ENCODE results near the gene STPG1.

Gene STPG1

DNA sequence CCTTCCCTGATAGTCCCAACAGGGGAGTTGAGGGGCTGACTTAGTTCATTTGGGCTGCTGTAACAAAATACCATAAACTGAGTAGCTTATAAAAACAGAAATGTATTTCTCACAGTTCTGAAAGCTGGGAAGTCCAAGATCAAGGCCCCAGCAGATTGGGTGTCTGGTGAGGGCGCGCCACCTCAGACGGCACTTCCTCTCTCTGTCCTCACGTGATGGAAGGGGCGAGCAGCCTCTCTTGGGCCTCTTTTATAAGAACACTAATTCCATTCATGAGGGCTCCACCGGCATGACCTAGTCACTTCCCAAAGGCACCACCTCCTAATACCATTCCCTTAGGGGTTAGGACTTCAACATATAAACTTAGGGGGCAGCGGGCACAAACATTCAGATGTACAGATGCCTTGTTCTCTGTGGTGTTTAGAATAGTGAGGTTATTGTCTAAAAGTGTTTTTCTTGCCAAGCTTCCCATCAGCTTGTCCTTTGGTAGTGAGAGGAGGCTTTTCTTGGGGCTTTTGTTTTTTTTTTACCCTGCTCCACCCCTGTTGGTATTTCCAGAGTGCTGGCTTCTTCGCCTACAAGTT lies 22.3 kb upstream of the STPG1 start:
- Histone ChIP-seq H3K27me3 (ENCODE audit: insufficient read depth, low read length, poor library complexity) (no peaks in the 10 kb centered on the region), H3K36me3 (ENCODE audit: insufficient read depth, low read length) (0 out of 2 replicates have a peak, but pooled peaks cover 4% of the 10 kb centered on the region), H2AFZ (ENCODE audit: low read depth, low read length) (no peak overlapping the region), H4K20me1 (ENCODE audit: insufficient read depth, low read length) (no peaks in the 10 kb centered on the region; the same call in 1 of the 2 replicates), H3K4me1 (ENCODE audit: insufficient read depth, low read length) (no peaks in the 10 kb centered on the region), H3K4me2 (ENCODE audit: insufficient read depth, low read length) (no peak overlapping the region), H3K9me3 (ENCODE audit: insufficient read depth, low read length, severe bottlenecking) (no peaks in the 10 kb centered on the region), H3K27ac (ENCODE audit: low read length) (no peak overlapping the region), H3K9ac (ENCODE audit: low read depth, low read length) (no peak overlapping the region), H3K4me3 (ENCODE audit: low read depth in 1 of 2, low read length in 2 of 2) (no peak overlapping the region), H3K79me2 (ENCODE audit: insufficient read depth, low read length) (no peaks in the 10 kb centered on the region)
- TF ChIP-seq EZH2 (IDR thresholded peaks at IDR 0.05; ENCODE audit: borderline replicate concordance, low read depth, low read length, severe bottlenecking) = no peak
- DNase-seq = no peak
- no peak for ATAC-seq (ENCODE audit: insufficient read depth, low read depth)

GRCh38 chr1:24427545-24427862 lies 13.9 kb upstream of the STPG1 start:
- no peaks in the 10 kb centered on the region for H3K9me3 ChIP-seq (ENCODE audit: insufficient read depth, low read length, severe bottlenecking)
- no peak overlapping the region for H3K4me2 ChIP-seq (ENCODE audit: insufficient read depth, low read length)
- DNase-seq = no peak
- H3K27me3 ChIP-seq (ENCODE audit: insufficient read depth, low read length, poor library complexity) = no peaks in the 10 kb centered on the region
- no peaks in the 10 kb centered on the region for H3K4me1 ChIP-seq (ENCODE audit: insufficient read depth, low read length)
- H2AFZ ChIP-seq (ENCODE audit: low read depth, low read length) = no peak overlapping the region
- no peak overlapping the region for H3K4me3 ChIP-seq (ENCODE audit: low read depth in 1 of 2, low read length in 2 of 2)
- no peaks in the 10 kb centered on the region for H3K36me3 ChIP-seq (ENCODE audit: insufficient read depth, low read length)
- no peak overlapping the region for H3K27ac ChIP-seq (ENCODE audit: low read length)
- H3K79me2 ChIP-seq (ENCODE audit: insufficient read depth, low read length) = no peaks in the 10 kb centered on the region
- H4K20me1 ChIP-seq (ENCODE audit: insufficient read depth, low read length) = no peaks in the 10 kb centered on the region
- no peak overlapping the region for H3K9ac ChIP-seq (ENCODE audit: low read depth, low read length)
- no peak for TF ChIP-seq CTCF (IDR thresholded peaks at IDR 0.05; ENCODE audit: borderline replicate concordance, extremely low read depth, low read length, poor library complexity, severe bottlenecking)
- no peak for TF ChIP-seq EZH2 (IDR thresholded peaks at IDR 0.05; ENCODE audit: borderline replicate concordance, low read depth, low read length, severe bottlenecking)
- no peak for ATAC-seq (ENCODE audit: insufficient read depth, low read depth)

GRCh38 chr1:24426744-24427544 lies 13.4 kb upstream of the STPG1 start:
- DNase-seq (no peak), ATAC-seq (ENCODE audit: insufficient read depth, low read depth) (no peak)
- Histone ChIP-seq H2AFZ (ENCODE audit: low read depth, low read length) (no peak overlapping the region), H3K4me3 (ENCODE audit: low read depth in 1 of 2, low read length in 2 of 2) (no peak overlapping the region), H3K27ac (ENCODE audit: low read length) (no peak overlapping the region), H3K9ac (ENCODE audit: low read depth, low read length) (no peak overlapping the region), H3K79me2 (ENCODE audit: insufficient read depth, low read length) (no peaks in the 10 kb centered on the region), H3K27me3 (ENCODE audit: insufficient read depth, low read length, poor library complexity) (no peaks in the 10 kb centered on the region), H3K4me2 (ENCODE audit: insufficient read depth, low read length) (no peak overlapping the region), H3K9me3 (ENCODE audit: insufficient read depth, low read length, severe bottlenecking) (no peaks in the 10 kb centered on the region), H3K36me3 (ENCODE audit: insufficient read depth, low read length) (peaks cover 2% of the 10 kb centered on the region; the same call in 1 of the 2 replicates), H3K4me1 (ENCODE audit: insufficient read depth, low read length) (no peaks in the 10 kb centered on the region), H4K20me1 (ENCODE audit: insufficient read depth, low read length) (no peaks in the 10 kb centered on the region)
- TF ChIP-seq CTCF (IDR thresholded peaks at IDR 0.05; ENCODE audit: borderline replicate concordance, extremely low read depth, low read length, poor library complexity, severe bottlenecking) = no peak
- no peak for TF ChIP-seq EZH2 (IDR thresholded peaks at IDR 0.05; ENCODE audit: borderline replicate concordance, low read depth, low read length, severe bottlenecking)

DNA sequence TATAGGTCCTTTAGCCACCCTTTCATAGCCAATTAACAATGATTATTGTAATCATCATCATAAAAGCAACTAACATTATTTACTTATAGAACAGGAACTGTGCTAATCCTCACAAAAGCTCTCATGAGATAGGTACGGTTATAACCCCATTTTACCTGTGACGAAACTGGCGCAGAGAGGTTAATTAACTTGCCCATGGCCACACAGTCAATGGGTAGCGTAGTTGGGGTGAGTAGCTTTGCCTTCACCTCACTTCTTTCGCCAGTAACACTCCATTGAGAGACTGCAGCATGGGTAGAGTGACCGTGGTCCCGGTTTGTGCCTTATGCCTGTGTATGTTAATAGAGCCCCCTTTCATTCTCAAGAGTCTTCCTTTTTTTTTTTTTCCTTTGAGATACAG lies 12.3 kb upstream of the STPG1 start:
- TF ChIP-seq CTCF (IDR thresholded peaks at IDR 0.05; ENCODE audit: borderline replicate concordance, extremely low read depth, low read length, poor library complexity, severe bottlenecking) (no peak), EZH2 (IDR thresholded peaks at IDR 0.05; ENCODE audit: borderline replicate concordance, low read depth, low read length, severe bottlenecking) (no peak)
- no peak for DNase-seq
- Histone ChIP-seq H2AFZ (ENCODE audit: low read depth, low read length) (no peak overlapping the region), H4K20me1 (ENCODE audit: insufficient read depth, low read length) (no peaks in the 10 kb centered on the region), H3K9me3 (ENCODE audit: insufficient read depth, low read length, severe bottlenecking) (no peaks in the 10 kb centered on the region), H3K79me2 (ENCODE audit: insufficient read depth, low read length) (no peaks in the 10 kb centered on the region), H3K4me1 (ENCODE audit: insufficient read depth, low read length) (no peaks in the 10 kb centered on the region), H3K9ac (ENCODE audit: low read depth, low read length) (no peak overlapping the region), H3K4me3 (ENCODE audit: low read depth in 1 of 2, low read length in 2 of 2) (no peak overlapping the region), H3K36me3 (ENCODE audit: insufficient read depth, low read length) (peaks cover 7% of the 10 kb centered on the region; the same call in 1 of the 2 replicates), H3K27ac (ENCODE audit: low read length) (no peak overlapping the region), H3K4me2 (ENCODE audit: insufficient read depth, low read length) (no peak overlapping the region), H3K27me3 (ENCODE audit: insufficient read depth, low read length, poor library complexity) (no peaks in the 10 kb centered on the region)
- no peak for ATAC-seq (ENCODE audit: insufficient read depth, low read depth)
